ENCODE results near the gene PAX5. TPM values are rescaled to one million over a fixed set of nuclear protein-coding genes. Genes with fewer than 3 reads are reported as not detected.
A peak's percentile ranks its signal among the peaks of the same experiment; 100 is the strongest.

The PAX5 gene
- total RNA-seq, 1 donor from 2014 or later, result 0.25 TPM

GRCh38 chr9:37038302-37038942 is 4.4 kb upstream of the PAX5 start:
- DNase-seq (ENCODE audit: extremely low spot score in 2 of 2), result no peak
- Histone ChIP-seq H3K4me3 (no peak overlapping the region), H3K27ac (no peak overlapping the region), H3K36me3 (no peaks in the 10 kb centered on the region), H3K4me1 (peaks cover 40% of the 10 kb centered on the region), H3K27me3 (peaks cover 22% of the 10 kb centered on the region), H3K9me3 (no peaks in the 10 kb centered on the region)
- intact Hi-C loops (cut with DNase I), result no loop called here
- TF ChIP-seq POLR2AphosphoS5 (IDR thresholded peaks at IDR 0.05; ENCODE audit: insufficient read depth in 1 of 2, low read depth in 1 of 2) (no peak), CTCF (IDR thresholded peaks at IDR 0.05) (no peak), POLR2A (IDR thresholded peaks at IDR 0.05) (no peak)

- intact Hi-C loops (cut with DNase I), result no loop called here
- H3K9me3 ChIP-seq, result no peaks in the 10 kb centered on the region
- DNase-seq (ENCODE audit: extremely low spot score in 2 of 2), result no peak
- H3K27ac ChIP-seq, result no peak overlapping the region
- no peaks in the 10 kb centered on the region for H3K36me3 ChIP-seq
- TF ChIP-seq POLR2AphosphoS5 (IDR thresholded peaks at IDR 0.05; ENCODE audit: insufficient read depth in 1 of 2, low read depth in 1 of 2), result no peak
- TF ChIP-seq POLR2A (IDR thresholded peaks at IDR 0.05), result no peak
- TF ChIP-seq CTCF (IDR thresholded peaks at IDR 0.05), result no peak
- H3K4me3 ChIP-seq, result peak overlapping the region; percentile 40 to 61
- peaks cover 22% of the 10 kb centered on the region for H3K27me3 ChIP-seq
- peaks cover 40% of the 10 kb centered on the region for H3K4me1 ChIP-seq
These were observed 3.6 kb upstream of the PAX5 start for GRCh38 chr9:37037503-37038301.

GRCh38 chr9:37036776-37037502 is 2.9 kb upstream of the PAX5 start:
- Histone ChIP-seq H3K27me3 (peaks cover 22% of the 10 kb centered on the region), H3K36me3 (no peaks in the 10 kb centered on the region), H3K27ac (no peak overlapping the region), H3K4me1 (peaks cover 40% of the 10 kb centered on the region), H3K4me3 (peak overlapping the region; percentile 40 to 61), H3K9me3 (no peaks in the 10 kb centered on the region)
- intact Hi-C loops (cut with DNase I), result no loop called here
- TF ChIP-seq POLR2AphosphoS5 (IDR thresholded peaks at IDR 0.05; ENCODE audit: insufficient read depth in 1 of 2, low read depth in 1 of 2) (no peak), CTCF (IDR thresholded peaks at IDR 0.05) (no peak), POLR2A (IDR thresholded peaks at IDR 0.05) (no peak)
- no peak for DNase-seq (ENCODE audit: extremely low spot score in 2 of 2)

- no peaks in the 10 kb centered on the region for H3K9me3 ChIP-seq
- intact Hi-C loops (cut with DNase I), result no loop called here
- TF ChIP-seq CTCF (IDR thresholded peaks at IDR 0.05), result no peak
- TF ChIP-seq POLR2AphosphoS5 (IDR thresholded peaks at IDR 0.05; ENCODE audit: insufficient read depth in 1 of 2, low read depth in 1 of 2), result no peak
- no peak for TF ChIP-seq POLR2A (IDR thresholded peaks at IDR 0.05)
- peak overlapping the region; percentile 40 to 61 for H3K4me3 ChIP-seq
- H3K36me3 ChIP-seq, result no peaks in the 10 kb centered on the region
- no peak overlapping the region for H3K27ac ChIP-seq
- H3K27me3 ChIP-seq, result peaks cover 22% of the 10 kb centered on the region
- DNase-seq (ENCODE audit: extremely low spot score in 2 of 2), result no peak
- H3K4me1 ChIP-seq, result peaks cover 40% of the 10 kb centered on the region
These were observed 2.3 kb upstream of the PAX5 start for GRCh38 chr9:37036371-37036775.
